Kidney epithelial cell (primary cell): ENCODE results near the gene TBC1D22A. TPM values are rescaled to one million over a fixed set of nuclear protein-coding genes. Genes with fewer than 3 reads are reported as not detected.

ENCODE experiments used
- DNase-seq: peaks from one replicate; pipeline ENCODE4 v3.0.0-alpha.2; 2010; ENCODE audit warnings: low read depth
- H3K27me3 ChIP-seq: 2 replicates; pipeline ENCODE4 v1.6.0; 2011; ENCODE audit warnings: low read length; ENCODE audit not compliant: control insufficient read depth, insufficient read depth
- H3K36me3 ChIP-seq: 2 replicates; pipeline ENCODE4 v1.5.1; 2011; ENCODE audit warnings: low read length; ENCODE audit not compliant: control insufficient read depth, insufficient read depth
- H3K4me3 ChIP-seq: 2 replicates; pipeline ENCODE4 v1.5.1; 2011; ENCODE audit warnings: low read depth, mild to moderate bottlenecking, control low read depth, low read length
- total RNA-seq: library from RNA; depleted of rRNA; stranded (reverse); fragments of >200 nt; gene quantifications from 2 replicates; pipeline ENCODE4 v1.2.3, GENCODE V29; 2015
- TF ChIP-seq, protein P1 (sequence below): IDR thresholded peaks from 2 replicates; pipeline ENCODE4 v1.5.1; 2011; ENCODE audit warnings: mild to moderate bottlenecking, moderate library complexity, low read length, control low read depth, inconsistent platforms; ENCODE audit not compliant: insufficient read depth, poor library complexity, severe bottlenecking

Gene TBC1D22A
- total RNA-seq, 1 donor from 2014 or later, result 25.7 TPM

DNA sequence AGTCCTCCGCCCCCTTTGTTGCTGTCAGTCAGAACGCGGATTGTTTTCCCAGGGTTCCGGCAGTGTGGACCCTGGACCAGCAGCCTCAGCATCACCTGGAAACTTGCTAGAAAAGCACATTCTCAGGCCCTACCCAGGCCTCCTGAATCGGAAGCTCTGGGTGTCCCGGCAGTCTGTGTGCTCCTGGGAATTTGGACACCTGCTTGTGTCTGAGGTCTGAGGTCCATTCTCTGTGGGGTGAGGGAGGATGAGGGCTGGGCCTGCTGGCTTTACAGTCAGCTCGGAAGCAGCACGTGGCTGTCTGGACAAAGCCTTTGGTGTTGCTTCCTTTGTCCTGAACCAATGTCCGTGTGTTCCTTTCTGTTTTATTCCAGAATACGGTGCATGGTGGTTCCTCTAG is 299.7 kb downstream of the TBC1D22A start:
- Histone ChIP-seq H3K4me3 (no peak overlapping the region), H3K27me3 (no peaks in the 10 kb centered on the region), H3K36me3 (no peaks in the 10 kb centered on the region)
- no peak for DNase-seq
- TF ChIP-seq, protein P1, sequence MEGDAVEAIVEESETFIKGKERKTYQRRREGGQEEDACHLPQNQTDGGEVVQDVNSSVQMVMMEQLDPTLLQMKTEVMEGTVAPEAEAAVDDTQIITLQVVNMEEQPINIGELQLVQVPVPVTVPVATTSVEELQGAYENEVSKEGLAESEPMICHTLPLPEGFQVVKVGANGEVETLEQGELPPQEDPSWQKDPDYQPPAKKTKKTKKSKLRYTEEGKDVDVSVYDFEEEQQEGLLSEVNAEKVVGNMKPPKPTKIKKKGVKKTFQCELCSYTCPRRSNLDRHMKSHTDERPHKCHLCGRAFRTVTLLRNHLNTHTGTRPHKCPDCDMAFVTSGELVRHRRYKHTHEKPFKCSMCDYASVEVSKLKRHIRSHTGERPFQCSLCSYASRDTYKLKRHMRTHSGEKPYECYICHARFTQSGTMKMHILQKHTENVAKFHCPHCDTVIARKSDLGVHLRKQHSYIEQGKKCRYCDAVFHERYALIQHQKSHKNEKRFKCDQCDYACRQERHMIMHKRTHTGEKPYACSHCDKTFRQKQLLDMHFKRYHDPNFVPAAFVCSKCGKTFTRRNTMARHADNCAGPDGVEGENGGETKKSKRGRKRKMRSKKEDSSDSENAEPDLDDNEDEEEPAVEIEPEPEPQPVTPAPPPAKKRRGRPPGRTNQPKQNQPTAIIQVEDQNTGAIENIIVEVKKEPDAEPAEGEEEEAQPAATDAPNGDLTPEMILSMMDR, result no peak

DNA sequence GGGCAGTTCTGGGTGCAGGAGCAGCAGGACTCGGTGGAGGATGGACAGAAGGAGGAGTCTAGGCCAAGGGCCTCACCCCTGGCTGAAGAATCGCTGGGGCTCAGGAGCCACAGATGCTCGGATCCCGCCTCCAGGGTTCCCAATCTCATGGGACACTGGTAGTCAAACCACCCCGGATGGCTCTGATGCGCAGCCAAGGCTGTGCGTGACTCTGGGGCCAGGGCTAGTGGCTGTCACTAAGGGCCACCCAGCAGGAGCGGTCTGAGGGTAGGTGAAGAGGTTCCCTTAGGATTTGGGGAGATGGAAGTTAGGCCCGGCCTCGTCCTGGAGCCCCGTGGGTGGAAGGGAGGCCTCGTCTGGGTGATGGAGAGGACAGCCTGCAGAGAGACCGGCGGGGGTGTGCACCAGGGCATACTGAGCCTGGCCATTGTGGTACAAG is 300.6 kb downstream of the TBC1D22A start:
- TF ChIP-seq, protein P1, result no peak
- Histone ChIP-seq H3K27me3 (no peaks in the 10 kb centered on the region), H3K4me3 (no peak overlapping the region), H3K36me3 (no peaks in the 10 kb centered on the region)
- no peak for DNase-seq

DNA sequence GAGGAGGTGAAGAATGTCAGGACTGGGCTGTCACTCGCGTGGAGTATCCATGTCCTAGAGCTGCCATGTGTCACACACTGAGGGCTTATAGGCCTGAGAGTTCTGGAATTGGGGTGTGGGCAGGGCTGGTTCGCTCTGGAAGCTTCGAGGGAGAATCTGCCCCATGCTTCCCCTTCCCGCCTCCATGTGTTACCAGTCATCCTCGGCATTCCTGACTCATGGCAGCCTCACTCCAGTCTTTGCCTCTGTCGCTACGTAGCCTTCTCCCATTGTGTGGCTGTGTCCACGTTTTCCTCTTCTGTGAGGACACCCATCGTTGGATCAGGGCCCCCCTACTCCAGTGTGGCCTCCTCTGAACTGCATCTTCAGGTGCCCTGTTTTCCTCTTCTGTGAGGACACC is 301.2 kb downstream of the TBC1D22A start:
- DNase-seq, result no peak
- H3K36me3 ChIP-seq, result no peaks in the 10 kb centered on the region
- H3K4me3 ChIP-seq, result no peak overlapping the region
- no peaks in the 10 kb centered on the region for H3K27me3 ChIP-seq
- TF ChIP-seq, protein P1, result no peak

DNA sequence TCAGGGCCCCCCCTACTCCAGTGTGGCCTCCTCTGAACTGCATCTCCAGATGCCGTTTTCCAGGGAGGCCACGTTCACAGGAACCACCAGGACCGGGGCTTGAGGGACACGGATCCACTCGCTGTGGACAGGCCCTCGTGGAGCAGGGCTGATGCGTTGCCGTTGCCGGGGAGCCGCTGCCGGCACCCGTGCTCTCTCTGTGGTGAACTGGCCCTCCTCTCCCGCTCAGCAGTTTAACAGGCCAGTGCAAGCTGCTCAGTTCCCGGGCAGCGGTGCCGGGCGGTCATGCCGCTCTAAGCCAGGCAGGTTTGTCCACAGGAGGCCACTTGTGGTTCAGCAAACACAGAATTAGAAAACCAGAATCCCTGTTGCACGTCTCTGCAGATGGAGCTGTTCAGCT is 301.6 kb downstream of the TBC1D22A start:
- no peaks in the 10 kb centered on the region for H3K36me3 ChIP-seq
- H3K27me3 ChIP-seq, result no peaks in the 10 kb centered on the region
- DNase-seq, result no peak
- TF ChIP-seq, protein P1, result no peak
- no peak overlapping the region for H3K4me3 ChIP-seq

DNA sequence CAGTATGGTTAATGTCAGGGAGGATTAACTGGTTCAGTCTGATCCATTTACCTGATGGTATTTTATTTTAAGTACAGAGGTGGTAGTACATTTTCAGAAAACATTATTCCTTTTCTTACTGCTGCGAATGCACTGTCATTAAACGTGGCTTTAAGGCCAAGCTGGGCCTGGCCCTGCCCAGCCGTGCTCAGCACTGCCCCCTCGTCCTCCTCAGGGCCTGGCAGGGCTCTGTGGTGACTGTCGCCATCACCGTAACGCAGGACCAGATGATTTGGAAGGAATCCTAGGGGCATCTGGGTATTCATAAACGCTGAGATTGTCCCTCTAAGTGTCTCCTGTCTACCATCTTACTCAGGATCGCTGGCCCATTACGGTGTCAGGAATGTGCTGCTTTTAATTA is 302.0 kb downstream of the TBC1D22A start:
- H3K27me3 ChIP-seq, result no peaks in the 10 kb centered on the region
- TF ChIP-seq, protein P1, result no peak
- no peak overlapping the region for H3K4me3 ChIP-seq
- no peak for DNase-seq
- H3K36me3 ChIP-seq, result no peaks in the 10 kb centered on the region
